H1 (cell line): ENCODE data around the gene ADCK2. TPM values are rescaled to one million over a fixed set of nuclear protein-coding genes. Genes with fewer than 3 reads are reported as not detected.

ENCODE experiments used
- CTCF ChIA-PET: fragments of 300-600 bp; sonication (Branson Sonifier 250); formaldehyde crosslinking; loops from one replicate; lab custom pipeline; 2021; ENCODE audit not compliant: partially characterized antibody; lab: Charles Lee
- POLR2A ChIA-PET: fragments of 300-600 bp; sonication (Branson Sonifier 250); formaldehyde crosslinking; loops from one replicate; lab custom pipeline; 2021; ENCODE audit warnings: inconsistent platforms; ENCODE audit not compliant: partially characterized antibody; lab: Charles Lee
- DNase-seq, 2 experiments: peaks; one replicate each; pipeline versions ENCODE4 v3.0.0 to v3.0.0-alpha.2; 2010 to 2022; ENCODE audit warnings: low spot score in 2 of 2, low read depth in 1 of 2, mixed read lengths in 1 of 2
- FAIRE-seq: peaks from 2 replicates; lab custom pipeline; 2011; peaks lifted over from hg19 to GRCh38; lab: Jason Lieb, UNC
- H2AFZ ChIP-seq: 2 replicates; pipeline ENCODE4 v1.8.1; 2012; ENCODE audit warnings: low read length, inconsistent platforms
- H2AK5ac ChIP-seq: 2 replicates; pipeline ENCODE4 v1.6.1; 2013; ENCODE audit warnings: low read depth, low read length
- H2BK120ac ChIP-seq: replicated peaks from 2 replicates; pipeline ENCODE3; 2013; ENCODE audit warnings: low read depth, low read length, inconsistent platforms
- H2BK12ac ChIP-seq: 2 replicates; pipeline ENCODE4 v1.6.1; 2013; ENCODE audit warnings: low read depth, low read length
- H2BK15ac ChIP-seq: 2 replicates; pipeline ENCODE4 v1.6.1; 2013; ENCODE audit warnings: low read length
- H2BK20ac ChIP-seq: 2 replicates; pipeline ENCODE4 v1.6.1; 2013; ENCODE audit warnings: low read length
- H2BK5ac ChIP-seq: 2 replicates; pipeline ENCODE4 v1.6.1; 2013; ENCODE audit warnings: low read depth, low read length
- H3K14ac ChIP-seq: 2 replicates; pipeline ENCODE4 v1.6.1; 2013; ENCODE audit warnings: inconsistent platforms; ENCODE audit not compliant: insufficient read length
- H3K18ac ChIP-seq: 2 replicates; pipeline ENCODE4 v1.6.1; 2013; ENCODE audit warnings: low read length; ENCODE audit errors: extremely low read depth
- H3K23ac ChIP-seq: 2 replicates; pipeline ENCODE4 v1.6.1; 2013; ENCODE audit warnings: inconsistent platforms; ENCODE audit not compliant: insufficient read length
- H3K23me2 ChIP-seq: 2 replicates; pipeline ENCODE4 v1.6.1; 2013; ENCODE audit warnings: low read depth, low read length
- H3K27ac ChIP-seq: 2 replicates; pipeline ENCODE4 v1.6.1; 2011; ENCODE audit warnings: low read depth, low read length, inconsistent platforms
- H3K27me3 ChIP-seq, 4 experiments: replicated peaks in 1 of 4; 1 replicate in 1 of 4; 2 replicates in 3 of 4; pipeline versions ENCODE4 v1.6.1 to v1.8.1; 2011 to 2013; ENCODE audit warnings: low read length in 3 of 4, mild to moderate bottlenecking in 3 of 4, inconsistent platforms in 2 of 4, mixed read lengths in 2 of 4, moderate library complexity in 1 of 4; ENCODE audit not compliant: control insufficient read depth in 3 of 4, insufficient read depth in 3 of 4; ENCODE audit errors: extremely low read depth in 1 of 4
- H3K36me3 ChIP-seq, 4 experiments: 2 replicates each; pipeline versions ENCODE4 v1.6.1 to v1.8.1; 2011 to 2013; ENCODE audit warnings: mild to moderate bottlenecking in 4 of 4, low read length in 3 of 4, moderate library complexity in 2 of 4, control low read depth in 1 of 4, inconsistent platforms in 1 of 4; ENCODE audit not compliant: insufficient read depth in 4 of 4, control insufficient read depth in 2 of 4
- H3K4ac ChIP-seq: replicated peaks from 2 replicates; pipeline ENCODE3; 2013; ENCODE audit warnings: low read length, low read depth, mixed read lengths, inconsistent platforms; ENCODE audit not compliant: insufficient read length
- H3K4me1 ChIP-seq, 4 experiments: replicated peaks in 1 of 4; 1 replicate in 1 of 4; 2 replicates in 3 of 4; pipeline versions ENCODE4 v1.6.1 to v1.8.1; 2011 to 2013; ENCODE audit warnings: low read length in 3 of 4, inconsistent platforms in 2 of 4, mixed read lengths in 1 of 4; ENCODE audit not compliant: insufficient read depth in 4 of 4, control insufficient read depth in 3 of 4
- H3K4me2 ChIP-seq, 2 experiments: 2 replicates each; pipeline versions ENCODE4 v1.6.1 to v1.8.1; 2011 to 2013; ENCODE audit warnings: low read depth in 2 of 2, low read length in 2 of 2, control low read depth in 1 of 2, inconsistent platforms in 1 of 2, mild to moderate bottlenecking in 1 of 2; ENCODE audit not compliant: insufficient read depth in 1 of 2
- H3K4me3 ChIP-seq, 4 experiments: fragments of 200-600, 300-600 bp in 1 of 4; sonication (generic), shearing (Covaris generic), sonication (Bioruptor Twin) in 1 of 4; 2 replicates each; pipeline versions ENCODE4 v1.5.1 to v1.8.1; 2011 to 2016; ENCODE audit warnings: low read length in 4 of 4, low read depth in 3 of 4, control low read depth in 2 of 4, inconsistent platforms in 2 of 4, mild to moderate bottlenecking in 2 of 4, mixed read lengths in 1 of 4, moderate library complexity in 1 of 4; ENCODE audit not compliant: insufficient read depth in 2 of 4; ENCODE audit errors: extremely low read depth in 1 of 4
- H3K56ac ChIP-seq: replicated peaks from 2 replicates; pipeline ENCODE3; 2013; ENCODE audit warnings: low read depth, mild to moderate bottlenecking, mixed read lengths, low read length, inconsistent platforms; ENCODE audit not compliant: insufficient read length
- H3K79me1 ChIP-seq: 2 replicates; pipeline ENCODE4 v1.6.1; 2013; ENCODE audit warnings: low read depth, low read length, control low read depth
- H3K79me2 ChIP-seq, 2 experiments: 2 replicates each; pipeline versions ENCODE4 v1.6.1 to v1.8.1; 2012 to 2013; ENCODE audit warnings: low read length in 2 of 2, mild to moderate bottlenecking in 2 of 2, inconsistent platforms in 1 of 2; ENCODE audit not compliant: insufficient read depth in 2 of 2, control insufficient read depth in 1 of 2
- H3K9ac ChIP-seq, 4 experiments: replicated peaks in 1 of 4; 1 replicate in 1 of 4; 2 replicates in 3 of 4; pipeline versions ENCODE4 v1.6.1 to v1.8.1; 2011 to 2013; ENCODE audit warnings: low read depth in 3 of 4, low read length in 3 of 4, control low read depth in 2 of 4, mild to moderate bottlenecking in 2 of 4, moderate library complexity in 2 of 4, inconsistent platforms in 1 of 4; ENCODE audit errors: extremely low read depth in 1 of 4
- H3K9me3 ChIP-seq, 2 experiments: 2 replicates each; pipeline versions ENCODE4 v1.6.1 to v1.8.1; 2012 to 2013; ENCODE audit warnings: mild to moderate bottlenecking in 2 of 2, moderate library complexity in 2 of 2, control low read depth in 1 of 2, inconsistent platforms in 1 of 2, low read depth in 1 of 2, low read length in 1 of 2, mixed read lengths in 1 of 2; ENCODE audit not compliant: insufficient read depth in 2 of 2
- H4K20me1 ChIP-seq, 2 experiments: replicated peaks in 1 of 2; 2 replicates each; pipeline versions ENCODE3 to v1.8.1; 2011 to 2013; ENCODE audit warnings: inconsistent platforms in 2 of 2, low read length in 2 of 2, mild to moderate bottlenecking in 1 of 2; ENCODE audit not compliant: insufficient read depth in 2 of 2, control insufficient read depth in 1 of 2
- H4K5ac ChIP-seq: 2 replicates; pipeline ENCODE4 v1.6.1; 2013; ENCODE audit warnings: low read length, low read depth, mixed read lengths, inconsistent platforms; ENCODE audit not compliant: insufficient read length
- H4K8ac ChIP-seq: 2 replicates; pipeline ENCODE4 v1.8.0; 2013; ENCODE audit warnings: mild to moderate bottlenecking, moderate library complexity, low read length, inconsistent platforms; ENCODE audit not compliant: insufficient read depth; ENCODE audit errors: extremely low read depth
- H4K91ac ChIP-seq: replicated peaks from 2 replicates; pipeline ENCODE3; 2013; ENCODE audit warnings: low read length, mixed read lengths, inconsistent platforms; ENCODE audit not compliant: insufficient read length
- BRCA1 ChIP-seq: IDR thresholded peaks from 2 replicates; pipeline ENCODE4 v1.6.1; 2012; ENCODE audit warnings: low read depth, low read length, improper control_type of control experiment
- CBX5 ChIP-seq: fragments of 300-800, 300-1000 bp; sonication (generic); IDR thresholded peaks from 2 replicates; pipeline ENCODE4 v1.7.1; 2016; ENCODE audit warnings: antibody characterized with exemption, low read length, low read depth
- HDAC2 ChIP-seq, 2 experiments: fragments of 300-600 bp in 1 of 2; sonication (generic) in 1 of 2; IDR thresholded peaks; 2 replicates each; pipeline ENCODE4 v1.6.1; 2011 to 2012; ENCODE audit warnings: low read depth in 2 of 2, low read length in 2 of 2, mild to moderate bottlenecking in 2 of 2, moderate library complexity in 2 of 2, borderline replicate concordance in 1 of 2, inconsistent platforms in 1 of 2
- HDAC6 ChIP-seq: IDR thresholded peaks from one replicate; pipeline ENCODE4 v1.7.1; 2012; ENCODE audit warnings: low read depth, mild to moderate bottlenecking, inconsistent platforms, low read length, moderate library complexity
- POLR2A ChIP-seq, 2 experiments: IDR thresholded peaks; 1 replicate in 1 of 2; 2 replicates in 1 of 2; pipeline ENCODE4 v1.6.1; 2011; ENCODE audit warnings: low read depth in 2 of 2, low read length in 2 of 2, mild to moderate bottlenecking in 2 of 2; ENCODE audit errors: control extremely low read depth in 1 of 2
- SUZ12 ChIP-seq: fragments of 200-600 bp; sonication (generic); IDR thresholded peaks from 2 replicates; pipeline ENCODE4 v1.6.1; 2012; ENCODE audit warnings: mild to moderate bottlenecking, inconsistent platforms, low read length, moderate library complexity, mixed read lengths
- WGBS, 2 experiments: shearing (Covaris generic) in 1 of 2; methylation state at CpG; one replicate each; pipeline versions ENCODE4 v1.1.6 to v1.1.7; 2013 to 2015; ENCODE audit warnings: low lambda C conversion rate in 2 of 2, mixed read lengths in 2 of 2, inconsistent platforms in 1 of 2, low coverage in 1 of 2, missing lambda C conversion rate in 1 of 2; ENCODE audit not compliant: insufficient replicate concordance in 2 of 2, insufficient coverage in 1 of 2, insufficient read length in 1 of 2; ENCODE audit errors: extremely low coverage in 1 of 2, missing lambda C conversion rate in 1 of 2; 5-methylcytosine and 5-hydroxymethylcytosine counted together
- polyA plus RNA-seq, 7 experiments: library from polyadenylated mRNA; depleted of rRNA in 3 of 7; stranded (reverse) in 5 of 7; unstranded in 2 of 7; fragments of >200 nt in 5 of 7; fragments of 200-250 nt in 2 of 7; gene quantifications; 1 replicate in 5 of 7; 2 replicates in 1 of 7; 4 replicates in 1 of 7; pipeline versions ENCODE4 v1.2.1 to v1.2.3, GENCODE V29; 2011 to 2013; ENCODE audit warnings: missing spikeins in 2 of 7, mixed read lengths in 2 of 7
- total RNA-seq: library from RNA; stranded (reverse); fragmentation: NEBNext Ultra II Directional; extraction: Animal tissue kit (Norgen Biotek cat#: 25700); gene quantifications from 2 replicates; pipeline ENCODE4 v1.2.1, GENCODE V29; 2021

ADCK2 gene
- total and polyA plus RNA-seq, 2 of the 8 experiments (the other 6 are each of a cell fraction or from before 2014, with no cell fraction given): 6.9 to 11.7 TPM

DNA sequence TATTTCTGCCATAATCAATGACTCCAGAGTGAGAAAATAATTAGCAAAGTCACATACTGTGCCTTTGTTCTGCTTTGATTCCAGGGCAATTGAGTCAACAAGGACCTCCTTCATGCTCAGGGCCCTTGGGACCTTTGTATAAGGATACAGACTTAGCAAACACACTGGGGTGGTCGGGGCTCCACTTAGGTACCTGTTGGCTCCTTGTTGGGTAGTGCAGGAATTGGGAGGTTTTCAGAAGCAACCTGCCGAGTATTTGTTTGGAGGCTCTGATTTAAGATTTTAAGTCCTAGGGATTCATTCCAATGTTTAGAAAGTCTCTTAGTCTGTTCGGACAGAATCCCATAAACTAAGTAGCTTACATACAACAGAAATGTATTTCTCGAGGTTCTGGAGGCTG, 3.0 kb downstream of the ADCK2 start:
- H3K4me2 ChIP-seq: no peak overlapping the region
- H3K9me3 ChIP-seq: no peaks in the 10 kb centered on the region
- H3K9ac ChIP-seq: no peak overlapping the region
- H3K36me3 ChIP-seq: no peaks in the 10 kb centered on the region
- no peak overlapping the region for H3K23ac ChIP-seq
- no peak overlapping the region for H4K8ac ChIP-seq
- H3K18ac ChIP-seq: no peak overlapping the region
- no peak for FAIRE-seq
- H4K5ac ChIP-seq: no peak overlapping the region
- no peak overlapping the region for H3K4ac ChIP-seq
- H3K79me2 ChIP-seq: no peaks in the 10 kb centered on the region
- H2BK5ac ChIP-seq: no peak overlapping the region
- no peak overlapping the region for H2BK15ac ChIP-seq
- peaks cover 0 to 6% (median 2%) of the 10 kb centered on the region in 4 experiments; a peak in 5 of 7 replicates for H3K4me1 ChIP-seq
- WGBS, 2 experiments: 83% methylated on average over 4 of the region's 4 CpGs; no CpG with 5 or more reads in 1 of the 2 experiments
- H3K27ac ChIP-seq: no peak overlapping the region
- no peak overlapping the region for H2AK5ac ChIP-seq
- CTCF ChIA-PET: interaction anchor here (0.8 to 4.5 kb wide), 23 partner anchors 9 to 339 kb away, joined by 3 to 38 read pairs (median 5); partner anchors contain the start of gene MRPS33
- H3K4me3 ChIP-seq: no peak overlapping the region
- no peaks in the 10 kb centered on the region for H4K20me1 ChIP-seq
- POLR2A ChIA-PET: no interaction called here
- no peak overlapping the region for H4K91ac ChIP-seq
- H2BK12ac ChIP-seq: no peak overlapping the region
- H3K79me1 ChIP-seq: no peaks in the 10 kb centered on the region
- no peak overlapping the region for H2BK20ac ChIP-seq
- TF ChIP-seq BRCA1 (no peak), CBX5 (no peak), SUZ12 (no peak), HDAC2 (IDR thresholded peaks at IDR 0.05; ENCODE audit: borderline replicate concordance in 1 of 2, low read depth in 2 of 2, low read length in 2 of 2) (no peak), POLR2A (IDR thresholded peaks at IDR 0.05; ENCODE audit: control extremely low read depth in 1 of 2, low read depth in 2 of 2, low read length in 2 of 2) (no peak), HDAC6 (no peak)
- H3K23me2 ChIP-seq: peaks cover 5% of the 10 kb centered on the region; the same call in 1 of the 2 replicates
- H3K56ac ChIP-seq: no peak overlapping the region
- no peak overlapping the region for H2BK120ac ChIP-seq
- no peak overlapping the region for H2AFZ ChIP-seq
- no peak for DNase-seq
- H3K14ac ChIP-seq: no peak overlapping the region
- H3K27me3 ChIP-seq: peaks cover 0 to 8% (median 2%) of the 10 kb centered on the region in 4 experiments; a peak in 3 of 7 replicates
